Pancreas (tissue), 10 donors: ENCODE results near the gene CACNG7. TPM values are rescaled to one million over a fixed set of nuclear protein-coding genes. Genes with fewer than 3 reads are reported as not detected.

ENCODE experiments used
- ATAC-seq, 4 donors: fragments of 200-7000 bp; cut with Tn5 transposase; one replicate each; pipeline versions ENCODE4 v1.8.0 to v1.9.1; 2020; ENCODE audit warnings: mild to moderate bottlenecking in 4 of 4, moderate library complexity in 4 of 4
- DNase-seq, 6 donors: peaks; one replicate each; pipeline ENCODE4 v3.0.0-alpha.2; 2020
- FAIRE-seq: peaks from 2 replicates; lab custom pipeline; 2012; peaks lifted over from hg19 to GRCh38; lab: Jason Lieb, UNC
- H3K27ac ChIP-seq, 4 donors: fragments of 200-600 bp; sonication (generic); 1 replicate in 3 of 4; 2 replicates in 1 of 4; pipeline versions ENCODE4 v1.5.0 to v1.8.0; 2020
- H3K27me3 ChIP-seq, 4 donors: fragments of 200-600 bp; one replicate each; pipeline ENCODE4 v1.8.0; 2021
- H3K36me3 ChIP-seq, 3 donors: fragments of 200-600 bp; sonication (generic) in 1 of 3; one replicate each; pipeline versions ENCODE4 v1.5.0 to v1.8.0; 2020 to 2021
- H3K4me1 ChIP-seq, 3 donors: fragments of 200-600 bp; one replicate each; pipeline ENCODE4 v1.8.0; 2021
- H3K4me3 ChIP-seq, 4 donors: fragments of 200-600 bp; sonication (generic) in 2 of 4; one replicate each; pipeline versions ENCODE4 v1.5.0 to v1.8.0; 2020 to 2021
- H3K9me3 ChIP-seq, 4 donors: fragments of 200-600 bp; one replicate each; pipeline ENCODE4 v1.8.0; 2021
- WGBS, 2 donors: extraction: QIAGEN DNeasy Blood & Tissue Kit; methylation state at CpG; one replicate each; pipeline ENCODE4 v1.1.7; 2013; 5-methylcytosine and 5-hydroxymethylcytosine counted together
- intact Hi-C, 3 donors: fragments of 100-400 bp; cut with DNase I; formaldehyde crosslinking; loops; one replicate each; pipeline versions ENCODE4 v1.11.1 to v1.14.2; 2022
- polyA plus RNA-seq, 2 donors: library from polyadenylated mRNA; stranded (reverse); fragments of 200-250 nt; gene quantifications; one replicate each; pipeline ENCODE4 v1.2.3, GENCODE V29; 2013
- total RNA-seq, 6 donors: library from RNA; stranded (reverse); fragmentation: NEBNext Ultra II Directional in 4 of 6; extraction: Animal tissue kit (Norgen Biotek cat#: 25700) in 4 of 6; gene quantifications; one replicate each; pipeline versions ENCODE4 v1.2.1 to v1.2.4, GENCODE V29; 2021 to 2023
- TF ChIP-seq, protein P1 (sequence below), 4 donors: fragments of 200-600 bp; sonication (generic) in 3 of 4; IDR thresholded peaks; one replicate each; pipeline versions ENCODE4 v1.5.0 to v1.8.0; 2021; ENCODE audit warnings: antibody characterized with exemption in 4 of 4
- donor health status: healthy with polysubstance abuse.
- donor health status: DM: no; HTN: no; CAD: no; lungs with moderate emphysema.
- donor health status: DM: no; HTN: no; CAD: no.
- donor health status: control.
- donor health status: control.
- donor health status: Bipolar disorder and iron deficiency.
- donor health status: DM: yes; HTN: yes; CAD: no.
- donor health status: DM: no; HTN: no; CAD: no.
- donor health status: DM: no; HTN: no; CAD: no.
- donor health status: DM: yes; HTN: yes; CAD: no.

CACNG7 gene
- total and polyA plus RNA-seq, 8 donors = 0.02 to 0.09 (median 0.06) TPM; not detected in 4

DNA sequence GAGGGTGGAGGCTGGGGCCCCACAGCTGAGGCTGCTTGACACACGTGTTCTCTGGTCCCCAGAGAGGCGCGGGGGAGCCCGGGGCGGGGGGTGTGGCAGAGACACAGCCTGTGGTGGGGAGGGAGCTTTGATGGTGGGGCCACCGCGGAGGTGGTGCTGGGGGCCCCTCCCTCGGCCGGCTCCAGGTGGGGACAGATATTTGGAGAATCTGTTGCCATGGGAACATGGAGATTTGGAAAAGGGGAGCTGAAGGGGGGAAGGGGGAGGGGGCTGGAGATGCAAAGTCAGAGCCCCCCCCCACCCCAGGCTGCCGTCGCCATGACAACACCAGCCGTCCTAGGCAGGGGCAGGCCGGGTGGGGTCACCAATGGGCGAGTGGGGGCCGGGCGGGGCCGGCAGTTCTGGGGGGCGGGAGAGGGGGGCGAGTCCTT lies 25.8 kb upstream of the CACNG7 start:
- ATAC-seq (no peak), DNase-seq (peak in 2 of 6 donors; percentile 30 to 81), FAIRE-seq (no peak)
- 3% methylated on average over 11 to 19 of the region's 19 CpGs for WGBS, 2 donors
- TF ChIP-seq, protein P1, sequence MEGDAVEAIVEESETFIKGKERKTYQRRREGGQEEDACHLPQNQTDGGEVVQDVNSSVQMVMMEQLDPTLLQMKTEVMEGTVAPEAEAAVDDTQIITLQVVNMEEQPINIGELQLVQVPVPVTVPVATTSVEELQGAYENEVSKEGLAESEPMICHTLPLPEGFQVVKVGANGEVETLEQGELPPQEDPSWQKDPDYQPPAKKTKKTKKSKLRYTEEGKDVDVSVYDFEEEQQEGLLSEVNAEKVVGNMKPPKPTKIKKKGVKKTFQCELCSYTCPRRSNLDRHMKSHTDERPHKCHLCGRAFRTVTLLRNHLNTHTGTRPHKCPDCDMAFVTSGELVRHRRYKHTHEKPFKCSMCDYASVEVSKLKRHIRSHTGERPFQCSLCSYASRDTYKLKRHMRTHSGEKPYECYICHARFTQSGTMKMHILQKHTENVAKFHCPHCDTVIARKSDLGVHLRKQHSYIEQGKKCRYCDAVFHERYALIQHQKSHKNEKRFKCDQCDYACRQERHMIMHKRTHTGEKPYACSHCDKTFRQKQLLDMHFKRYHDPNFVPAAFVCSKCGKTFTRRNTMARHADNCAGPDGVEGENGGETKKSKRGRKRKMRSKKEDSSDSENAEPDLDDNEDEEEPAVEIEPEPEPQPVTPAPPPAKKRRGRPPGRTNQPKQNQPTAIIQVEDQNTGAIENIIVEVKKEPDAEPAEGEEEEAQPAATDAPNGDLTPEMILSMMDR (IDR thresholded peaks at IDR 0.05) = no peak
- H3K27me3 ChIP-seq = peaks cover 0 to 5% (median 0%) of the 10 kb centered on the region in 4 donors
- no peaks in the 10 kb centered on the region for H3K9me3 ChIP-seq
- no peak overlapping the region for H3K4me3 ChIP-seq
- no peak overlapping the region for H3K27ac ChIP-seq
- H3K36me3 ChIP-seq = no peaks in the 10 kb centered on the region
- intact Hi-C loops = no loop called here
- H3K4me1 ChIP-seq = peaks cover 0 to 5% (median 4%) of the 10 kb centered on the region in 3 donors

DNA sequence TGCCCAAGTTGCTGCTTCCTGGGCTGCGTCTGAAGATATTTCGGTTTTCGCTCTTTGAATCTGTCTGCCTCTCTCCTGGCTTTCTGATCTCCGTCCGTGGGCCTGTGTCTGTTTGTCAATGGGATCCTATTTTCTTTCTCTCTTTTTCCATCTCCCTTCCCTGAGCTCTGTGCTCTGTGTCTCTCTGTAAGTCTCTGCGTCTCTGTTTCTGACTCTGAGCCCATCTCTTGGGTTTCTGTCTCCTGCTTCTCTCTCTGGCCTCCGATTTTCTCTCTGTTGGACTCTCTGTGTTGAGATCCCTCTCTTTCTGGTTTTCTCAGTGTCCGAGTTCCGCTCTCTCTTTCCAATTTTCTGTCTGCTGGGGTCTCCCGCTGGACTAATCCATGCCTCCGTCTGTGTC lies 25.3 kb upstream of the CACNG7 start:
- WGBS, 2 donors = 22 to 24% methylated on average over 11 of the region's 11 CpGs
- H3K9me3 ChIP-seq = no peaks in the 10 kb centered on the region
- peaks cover 0 to 5% (median 3%) of the 10 kb centered on the region in 3 donors for H3K4me1 ChIP-seq
- TF ChIP-seq, protein P1 (IDR thresholded peaks at IDR 0.05) = no peak
- no peak overlapping the region for H3K4me3 ChIP-seq
- DNase-seq = no peak
- intact Hi-C loops = no loop called here
- no peak for ATAC-seq
- H3K36me3 ChIP-seq = no peaks in the 10 kb centered on the region
- no peak overlapping the region for H3K27ac ChIP-seq
- peaks cover 0 to 5% (median 0%) of the 10 kb centered on the region in 4 donors for H3K27me3 ChIP-seq
- no peak for FAIRE-seq

DNA sequence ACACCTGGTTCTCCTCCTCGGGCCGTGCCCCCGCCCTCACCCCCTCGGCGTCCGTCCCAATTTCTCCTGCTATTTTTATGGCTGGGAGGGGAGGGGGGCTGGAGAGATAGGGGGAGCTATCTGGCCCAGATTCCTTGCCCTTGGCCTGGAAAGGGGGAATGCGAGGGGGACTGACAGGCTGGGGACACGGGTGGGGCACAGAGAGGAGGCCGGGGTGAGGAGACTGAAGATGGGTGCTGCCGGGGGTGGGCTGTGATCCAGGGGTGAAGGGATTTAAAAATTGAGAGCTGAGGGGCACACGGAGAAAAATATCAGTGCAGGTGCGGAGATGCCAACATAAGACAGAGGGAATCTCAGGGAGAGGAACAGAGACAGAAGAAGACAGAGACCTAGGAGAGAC lies 24.8 kb upstream of the CACNG7 start:
- Histone ChIP-seq H3K27me3 (peaks cover 0 to 5% (median 0%) of the 10 kb centered on the region in 4 donors), H3K27ac (no peak overlapping the region), H3K9me3 (no peaks in the 10 kb centered on the region), H3K36me3 (no peaks in the 10 kb centered on the region), H3K4me3 (no peak overlapping the region), H3K4me1 (peaks cover 0 to 5% (median 0%) of the 10 kb centered on the region in 3 donors)
- FAIRE-seq = no peak
- intact Hi-C loops = no loop called here
- ATAC-seq = no peak
- TF ChIP-seq, protein P1 (IDR thresholded peaks at IDR 0.05) = no peak
- WGBS, 2 donors = 25 to 27% methylated on average over 12 of the region's 12 CpGs
- DNase-seq = no peak

DNA sequence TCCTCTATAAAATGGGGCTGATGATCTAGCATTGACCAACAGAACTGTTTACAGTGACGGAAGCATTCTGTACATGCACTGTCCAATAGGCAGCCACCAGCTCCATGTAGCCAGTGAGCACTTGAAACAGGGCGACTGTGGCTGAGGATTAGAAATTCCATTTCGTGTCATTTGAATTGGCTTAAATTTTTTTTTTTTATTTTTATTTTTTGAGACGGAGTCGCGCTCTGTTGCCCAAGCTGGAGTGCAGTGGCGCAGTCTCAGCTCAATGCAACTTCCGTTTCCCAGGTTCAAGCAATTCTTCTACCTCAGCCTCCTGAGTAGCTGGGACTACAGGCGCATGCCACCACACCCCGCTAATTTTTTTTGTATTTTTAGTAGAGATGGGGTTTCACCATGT lies 24.0 kb upstream of the CACNG7 start:
- Histone ChIP-seq H3K4me3 (no peak overlapping the region), H3K4me1 (peaks cover 0 to 5% (median 0%) of the 10 kb centered on the region in 3 donors), H3K9me3 (no peaks in the 10 kb centered on the region), H3K27ac (no peak overlapping the region), H3K36me3 (no peaks in the 10 kb centered on the region), H3K27me3 (peaks cover 0 to 5% (median 0%) of the 10 kb centered on the region in 4 donors)
- 78 to 85% methylated on average over 10 of the region's 10 CpGs for WGBS, 2 donors
- intact Hi-C loops = no loop called here
- ATAC-seq (no peak), DNase-seq (no peak), FAIRE-seq (no peak)
- TF ChIP-seq, protein P1 (IDR thresholded peaks at IDR 0.05) = no peak

DNA sequence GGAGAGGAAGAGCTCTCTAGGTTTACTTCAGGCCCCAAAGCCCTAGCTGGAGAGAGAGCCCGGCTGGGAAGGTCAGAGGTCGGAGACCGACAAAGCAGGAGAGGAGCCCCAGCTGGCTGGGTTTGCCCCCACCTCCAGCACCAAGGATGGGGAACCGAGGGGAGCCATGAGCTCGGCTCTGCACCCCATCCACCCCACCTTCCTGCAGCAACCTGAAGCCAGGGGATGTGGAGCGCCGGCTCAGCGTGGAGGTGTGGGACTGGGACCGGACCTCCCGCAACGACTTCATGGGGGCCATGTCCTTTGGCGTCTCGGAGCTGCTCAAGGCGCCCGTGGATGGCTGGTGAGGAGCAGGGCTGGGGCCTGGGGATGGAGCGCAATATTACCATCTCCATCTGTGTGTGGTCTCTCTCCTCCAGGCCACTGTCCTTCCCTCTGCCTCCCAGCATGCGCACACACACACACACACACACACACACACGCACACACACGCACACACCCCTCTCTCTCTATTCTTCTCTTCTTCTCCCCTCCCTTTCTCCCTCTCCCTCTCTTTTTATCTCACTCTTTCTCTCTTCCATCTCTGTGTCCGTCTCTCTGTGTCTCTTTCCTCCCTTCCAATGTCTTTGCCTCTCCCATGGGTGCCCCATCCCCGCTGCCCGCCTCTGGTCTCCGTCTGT lies 16.6 kb upstream of the CACNG7 start:
- no peak for ATAC-seq
- no peak for DNase-seq
- H3K9me3 ChIP-seq = no peaks in the 10 kb centered on the region
- WGBS, 2 donors = 60 to 72% methylated on average over 23 of the region's 23 CpGs
- H3K4me1 ChIP-seq = no peaks in the 10 kb centered on the region
- H3K27ac ChIP-seq = no peak overlapping the region
- intact Hi-C loops = no loop called here
- TF ChIP-seq, protein P1 (IDR thresholded peaks at IDR 0.05) = no peak
- H3K4me3 ChIP-seq = no peak overlapping the region
- no peaks in the 10 kb centered on the region for H3K36me3 ChIP-seq
- no peak for FAIRE-seq
- H3K27me3 ChIP-seq = peaks cover 0 to 15% (median 0%) of the 10 kb centered on the region in 4 donors
